HG03460 (cell line): ENCODE measurements around the gene ARHGEF12.

Experiments used
- ATAC-seq: cut with Tn5 transposase; IDR thresholded peaks from one replicate; pipeline ENCODE4 v1.9.1; 2021; ENCODE audit not compliant: unreplicated experiment

ARHGEF12 gene

DNA sequence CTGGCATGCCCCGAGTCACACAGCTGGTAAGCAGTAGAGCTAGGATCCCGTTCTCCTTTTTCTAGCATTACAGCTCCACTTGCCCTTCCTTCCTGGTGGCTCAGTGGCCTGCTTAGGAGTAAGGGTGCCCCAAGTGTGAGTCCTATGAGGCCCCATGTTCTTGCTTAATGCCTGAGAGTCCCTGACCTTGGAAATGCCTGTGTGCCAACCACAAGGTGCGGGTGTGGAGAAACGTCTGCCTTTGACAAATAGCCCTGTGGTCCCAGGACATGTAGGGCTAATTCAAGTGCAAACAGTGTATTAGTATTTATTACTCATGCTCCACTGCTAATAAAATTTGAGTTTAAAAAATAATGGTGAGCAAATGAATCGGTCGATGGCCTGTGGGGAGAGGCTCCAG lies 193.7 kb downstream of the ARHGEF12 start:
- ATAC-seq, result no peak

- no peak for ATAC-seq
Measured at GRCh38 chr11:120532082-120532831, 196.0 kb downstream of the ARHGEF12 start.

DNA sequence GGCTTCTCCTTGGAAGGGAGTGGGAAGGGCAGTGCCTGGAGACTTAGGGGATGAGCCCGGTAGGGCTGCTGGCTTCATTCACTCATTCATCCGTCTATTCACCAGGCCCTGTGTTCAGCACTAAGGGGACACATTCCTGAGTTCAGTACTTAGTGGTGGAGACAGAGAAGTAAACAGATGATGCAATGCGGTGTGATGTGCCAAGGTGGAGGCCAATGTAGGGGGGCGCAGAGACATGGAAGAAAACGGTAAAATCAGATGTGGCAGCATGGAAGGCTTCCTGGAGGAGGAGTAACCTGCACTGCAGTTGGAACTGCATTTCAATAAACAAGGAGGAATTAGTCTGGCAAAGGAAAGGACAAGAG lies 196.6 kb downstream of the ARHGEF12 start:
- ATAC-seq, result no peak

GRCh38 chr11:120536091-120536796 lies 200.0 kb downstream of the ARHGEF12 start:
- no peak for ATAC-seq

DNA sequence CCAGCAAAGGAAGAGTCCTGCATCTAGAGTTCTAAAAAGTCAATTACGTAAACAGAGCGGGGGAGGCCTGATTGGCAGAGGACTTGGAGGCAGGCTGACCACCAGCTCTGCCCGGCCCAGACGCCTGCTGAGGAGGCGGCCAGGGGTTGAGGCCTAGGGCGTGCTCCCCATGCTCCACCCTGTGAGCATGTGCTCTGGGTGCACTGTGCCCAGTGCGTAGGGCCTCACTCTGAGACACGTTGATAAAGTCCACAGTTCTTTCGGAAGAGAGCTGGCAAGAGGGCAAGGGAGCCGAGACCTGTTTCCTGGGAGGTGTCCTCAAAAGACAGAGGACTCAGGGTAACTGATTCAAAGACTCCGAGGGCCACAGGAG lies 200.6 kb downstream of the ARHGEF12 start:
- ATAC-seq, result no peak

- ATAC-seq, result no peak
Measured at GRCh38 chr11:120537996-120538395, 201.8 kb downstream of the ARHGEF12 start.

- ATAC-seq, result no peak
Measured at GRCh38 chr11:120538707-120539106, 202.5 kb downstream of the ARHGEF12 start.
